ENCODE measurements around the gene COQ7. TPM values are rescaled to one million over a fixed set of nuclear protein-coding genes. Genes with fewer than 3 reads are reported as not detected.

The COQ7 gene
- total RNA-seq, 1 experiment from 2014 or later = 39.6 TPM

- POLR2A ChIA-PET = interaction anchor here (0.6 kb wide), 1 partner anchor 49 kb away, joined by 7 read pairs; no protein-coding TSS in a partner anchor
- no peaks in the 10 kb centered on the region for H3K36me3 ChIP-seq (ENCODE audit: control insufficient read depth, insufficient read depth, low read length)
- CTCF ChIA-PET = no interaction called here
- H3K4me1 ChIP-seq (ENCODE audit: control insufficient read depth, insufficient read depth, low read length) = no peaks in the 10 kb centered on the region
- no peak overlapping the region for H3K27ac ChIP-seq (ENCODE audit: low read length)
- H3K4me3 ChIP-seq (ENCODE audit: low read depth in 2 of 2, low read length in 2 of 2) = no peak overlapping the region
- BruUV-seq (replicated peaks) = no TSS peak
- intact Hi-C loops (cut with micrococcal nuclease; ENCODE audit: unreplicated experiment) = no loop called here
- in situ Hi-C loops (cut with HindIII; ENCODE audit: low pct_unique_long_range_greater_than_20kb, low sequenced_read_pairs) = no loop called here
- ATAC-seq (no peak), DNase-seq (ENCODE audit: low read depth, low spot score) (no peak)
- no peaks in the 10 kb centered on the region for H3K9me3 ChIP-seq (ENCODE audit: control insufficient read depth, insufficient read depth, low read depth, low read length)
- no peaks in the 10 kb centered on the region for H3K27me3 ChIP-seq (ENCODE audit: control insufficient read depth, insufficient read depth, low read length)
- no peak for TF ChIP-seq CTCF (IDR thresholded peaks at IDR 0.05)
- TF ChIP-seq TCF7L2 (IDR thresholded peaks at IDR 0.05; ENCODE audit: low read depth, low read length) = no peak
Observed at GRCh38 chr16:19021747-19022146, 45.7 kb upstream of the COQ7 start.

- H3K27me3 ChIP-seq (ENCODE audit: control insufficient read depth, insufficient read depth, low read length) = no peaks in the 10 kb centered on the region
- no peaks in the 10 kb centered on the region for H3K4me1 ChIP-seq (ENCODE audit: control insufficient read depth, insufficient read depth, low read length)
- ChIA-PET POLR2A (no interaction called here), CTCF (no interaction called here)
- TF ChIP-seq TCF7L2 (IDR thresholded peaks at IDR 0.05; ENCODE audit: low read depth, low read length) (no peak), POLR2AphosphoS5 (IDR thresholded peaks at IDR 0.05; ENCODE audit: low read depth, low read length) (no peak), SIN3A (IDR thresholded peaks at IDR 0.05; ENCODE audit: borderline replicate concordance, insufficient read depth, low read depth, low read length) (no peak), CTCF (IDR thresholded peaks at IDR 0.05) (no peak)
- TF ChIP-seq, protein P1, sequence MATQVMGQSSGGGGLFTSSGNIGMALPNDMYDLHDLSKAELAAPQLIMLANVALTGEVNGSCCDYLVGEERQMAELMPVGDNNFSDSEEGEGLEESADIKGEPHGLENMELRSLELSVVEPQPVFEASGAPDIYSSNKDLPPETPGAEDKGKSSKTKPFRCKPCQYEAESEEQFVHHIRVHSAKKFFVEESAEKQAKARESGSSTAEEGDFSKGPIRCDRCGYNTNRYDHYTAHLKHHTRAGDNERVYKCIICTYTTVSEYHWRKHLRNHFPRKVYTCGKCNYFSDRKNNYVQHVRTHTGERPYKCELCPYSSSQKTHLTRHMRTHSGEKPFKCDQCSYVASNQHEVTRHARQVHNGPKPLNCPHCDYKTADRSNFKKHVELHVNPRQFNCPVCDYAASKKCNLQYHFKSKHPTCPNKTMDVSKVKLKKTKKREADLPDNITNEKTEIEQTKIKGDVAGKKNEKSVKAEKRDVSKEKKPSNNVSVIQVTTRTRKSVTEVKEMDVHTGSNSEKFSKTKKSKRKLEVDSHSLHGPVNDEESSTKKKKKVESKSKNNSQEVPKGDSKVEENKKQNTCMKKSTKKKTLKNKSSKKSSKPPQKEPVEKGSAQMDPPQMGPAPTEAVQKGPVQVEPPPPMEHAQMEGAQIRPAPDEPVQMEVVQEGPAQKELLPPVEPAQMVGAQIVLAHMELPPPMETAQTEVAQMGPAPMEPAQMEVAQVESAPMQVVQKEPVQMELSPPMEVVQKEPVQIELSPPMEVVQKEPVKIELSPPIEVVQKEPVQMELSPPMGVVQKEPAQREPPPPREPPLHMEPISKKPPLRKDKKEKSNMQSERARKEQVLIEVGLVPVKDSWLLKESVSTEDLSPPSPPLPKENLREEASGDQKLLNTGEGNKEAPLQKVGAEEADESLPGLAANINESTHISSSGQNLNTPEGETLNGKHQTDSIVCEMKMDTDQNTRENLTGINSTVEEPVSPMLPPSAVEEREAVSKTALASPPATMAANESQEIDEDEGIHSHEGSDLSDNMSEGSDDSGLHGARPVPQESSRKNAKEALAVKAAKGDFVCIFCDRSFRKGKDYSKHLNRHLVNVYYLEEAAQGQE (IDR thresholded peaks at IDR 0.05; ENCODE audit: insufficient read depth in 1 of 2, low read depth in 2 of 2, low read length in 1 of 2) = no peak
- ATAC-seq (no peak), DNase-seq (ENCODE audit: low read depth, low spot score) (no peak)
- H3K27ac ChIP-seq (ENCODE audit: low read length) = no peak overlapping the region
- intact Hi-C loops (cut with micrococcal nuclease; ENCODE audit: unreplicated experiment) = no loop called here
- no peaks in the 10 kb centered on the region for H3K36me3 ChIP-seq (ENCODE audit: control insufficient read depth, insufficient read depth, low read length)
- no peak overlapping the region for H3K4me3 ChIP-seq (ENCODE audit: low read depth in 2 of 2, low read length in 2 of 2)
- no TSS peak for BruUV-seq (replicated peaks)
- in situ Hi-C loops (cut with HindIII; ENCODE audit: low pct_unique_long_range_greater_than_20kb, low sequenced_read_pairs) = no loop called here
- H3K9me3 ChIP-seq (ENCODE audit: control insufficient read depth, insufficient read depth, low read depth, low read length) = no peaks in the 10 kb centered on the region
Observed at GRCh38 chr16:19027416-19027815, 40.0 kb upstream of the COQ7 start.
